B cell (primary cell): ENCODE data around the gene HP1BP3. TPM values are rescaled to one million over a fixed set of nuclear protein-coding genes. Genes with fewer than 3 reads are reported as not detected.

Experiments used
- ATAC-seq: fragments of 200-7000 bp; cut with Tn5 transposase; one replicate; pipeline ENCODE4 v1.10.0; 2021; ENCODE audit warnings: low read depth, mild to moderate bottlenecking, moderate number of reproducible peaks, moderate library complexity
- CTCF ChIA-PET: fragments of 350-600 bp; sonication (Branson Sonifier 250); formaldehyde crosslinking; loops from one replicate; lab custom pipeline; 2021; ENCODE audit warnings: antibody characterized with exemption, inconsistent platforms; lab: Charles Lee
- POLR2A ChIA-PET: fragments of 350-600 bp; sonication (Branson Sonifier 250); formaldehyde crosslinking; loops from one replicate; lab custom pipeline; 2021; ENCODE audit warnings: antibody characterized with exemption; lab: Charles Lee
- DNase-seq: peaks from one replicate; pipeline ENCODE4 v3.0.0; 2013
- H2AFZ ChIP-seq: 2 replicates; pipeline ENCODE4 v1.6.1; 2012; ENCODE audit warnings: mild to moderate bottlenecking, low read depth, low read length; ENCODE audit not compliant: insufficient read depth, poor library complexity, severe bottlenecking
- H3K27ac ChIP-seq, 2 donors: 1 replicate in 1 of 2; 2 replicates in 1 of 2; pipeline ENCODE4 v1.5.1; 2012 to 2013; ENCODE audit warnings: low read length in 2 of 2, mild to moderate bottlenecking in 2 of 2, moderate library complexity in 1 of 2
- H3K27me3 ChIP-seq, 4 experiments: fragments of 200-600 bp in 1 of 4; sonication (generic) in 1 of 4; replicated peaks in 1 of 4; 1 replicate in 2 of 4; 2 replicates in 2 of 4; pipeline versions ENCODE4 v1.6.1 to v1.7.0; 2013 to 2016; ENCODE audit warnings: low read length in 3 of 4, mild to moderate bottlenecking in 2 of 4, mixed read lengths in 1 of 4, moderate library complexity in 1 of 4; ENCODE audit not compliant: insufficient read depth in 4 of 4, control insufficient read depth in 3 of 4; ENCODE audit errors: control extremely low read depth in 1 of 4
- H3K36me3 ChIP-seq, 2 experiments: replicated peaks in 1 of 2; 1 replicate in 1 of 2; 2 replicates in 1 of 2; pipeline versions ENCODE4 v1.6.1 to v1.7.1; 2013; ENCODE audit warnings: low read length in 1 of 2; ENCODE audit not compliant: insufficient read depth in 2 of 2, control insufficient read depth in 1 of 2; ENCODE audit errors: control extremely low read depth in 1 of 2, extremely low read depth in 1 of 2
- H3K4me1 ChIP-seq, 2 donors: fragments of 200-600 bp in 1 of 2; sonication (generic) in 1 of 2; 1 replicate in 1 of 2; 2 replicates in 1 of 2; pipeline versions ENCODE4 v1.5.1 to v1.6.1; 2013 to 2017; ENCODE audit warnings: low read length in 2 of 2; ENCODE audit not compliant: control insufficient read depth in 2 of 2, insufficient read depth in 2 of 2
- H3K4me2 ChIP-seq: replicated peaks from 2 replicates; pipeline ENCODE3; 2012; ENCODE audit warnings: mild to moderate bottlenecking, low read depth, low read length; ENCODE audit not compliant: poor library complexity, severe bottlenecking
- H3K4me3 ChIP-seq, 5 experiments: fragments of 200-600 bp in 1 of 5; sonication (generic) in 1 of 5; 1 replicate in 3 of 5; 2 replicates in 2 of 5; pipeline versions ENCODE4 v1.5.1 to v1.7.0; 2011 to 2016; ENCODE audit warnings: low read length in 4 of 5, mild to moderate bottlenecking in 4 of 5, low read depth in 2 of 5, control low read depth in 1 of 5, moderate library complexity in 1 of 5; ENCODE audit not compliant: insufficient read depth in 1 of 5; ENCODE audit errors: control extremely low read depth in 1 of 5, extremely low read depth in 1 of 5
- H3K79me2 ChIP-seq: fragments of 200-600 bp; sonication (generic); one replicate; pipeline ENCODE4 v1.6.0; 2016; ENCODE audit warnings: low read length; ENCODE audit not compliant: control insufficient read depth, insufficient read depth
- H3K9ac ChIP-seq: fragments of 200-600 bp; sonication (generic); 2 replicates; pipeline ENCODE4 v1.6.1; 2017; ENCODE audit warnings: mild to moderate bottlenecking, low read length, moderate library complexity
- H3K9me3 ChIP-seq, 3 donors: one replicate each; pipeline versions ENCODE4 v1.6.1 to v1.7.1; 2013; ENCODE audit warnings: low read length in 2 of 3; ENCODE audit not compliant: control insufficient read depth in 2 of 3, insufficient read depth in 1 of 3; ENCODE audit errors: control extremely low read depth in 1 of 3
- H4K20me1 ChIP-seq: 2 replicates; pipeline ENCODE4 v1.6.0; 2012; ENCODE audit warnings: mild to moderate bottlenecking, low read length; ENCODE audit not compliant: insufficient read depth, control insufficient read depth, poor library complexity, severe bottlenecking
- H3K27ac Mint-ChIP-seq: one replicate; pipeline ENCODE4 v1.8.0; 2021; ENCODE audit warnings: mixed read lengths
- H3K27me3 Mint-ChIP-seq: one replicate; pipeline ENCODE4 v1.8.0; 2021; ENCODE audit warnings: mixed read lengths
- H3K4me1 Mint-ChIP-seq: one replicate; pipeline ENCODE4 v1.8.0; 2021; ENCODE audit warnings: mixed read lengths
- H3K4me3 Mint-ChIP-seq: one replicate; pipeline ENCODE4 v1.8.0; 2021; ENCODE audit warnings: mixed read lengths
- H3K9me3 Mint-ChIP-seq: one replicate; pipeline ENCODE4 v1.8.0; 2022; ENCODE audit warnings: mixed read lengths; ENCODE audit not compliant: insufficient read depth
- CTCF ChIP-seq: fragments of 200-600 bp; IDR thresholded peaks from one replicate; pipeline ENCODE4 v1.8.0; 2022; ENCODE audit warnings: antibody characterized with exemption, mild to moderate bottlenecking
- EZH2 ChIP-seq: IDR thresholded peaks from 2 replicates; pipeline ENCODE4 v1.6.1; 2012; ENCODE audit warnings: borderline replicate concordance, low read depth, mild to moderate bottlenecking, moderate library complexity, low read length; ENCODE audit not compliant: insufficient read depth, poor library complexity, severe bottlenecking
- WGBS: methylation state at CpG from one replicate; pipeline ENCODE4 v1.1.5; 2013; ENCODE audit warnings: missing lambda C conversion rate; ENCODE audit not compliant: insufficient coverage; 5-methylcytosine and 5-hydroxymethylcytosine counted together
- intact Hi-C: fragments of 100-400 bp; cut with micrococcal nuclease; formaldehyde crosslinking; loops from one replicate; pipeline ENCODE4 v1.10.0; 2022
- polyA plus RNA-seq: library from polyadenylated mRNA; depleted of rRNA; stranded (reverse); fragments of >200 nt; gene quantifications from 2 replicates; pipeline ENCODE4 v1.2.3, GENCODE V29; 2012
- total RNA-seq, 2 donors: library from RNA; stranded (reverse); fragments of 120-200 nt in 1 of 2; gene quantifications; 1 replicate in 1 of 2; 2 replicates in 1 of 2; pipeline versions ENCODE4 v1.2.3 to v1.2.4, GENCODE V29; 2013 to 2022

HP1BP3 gene
- total and polyA plus RNA-seq, 2 donors (not counting 1 experiment from before 2014, with no cell fraction given), result 147 to 303 TPM

- Mint-ChIP-seq H3K4me3 (no peak overlapping the region), H3K27me3 (peaks cover 17% of the 10 kb centered on the region), H3K9me3 (no peaks in the 10 kb centered on the region), H3K27ac (no peak overlapping the region), H3K4me1 (peaks cover 8% of the 10 kb centered on the region)
- DNase-seq (no peak), ATAC-seq (no peak)
- H2AFZ ChIP-seq, result no peak overlapping the region
- peaks cover 0 to 35% (median 13%) of the 10 kb centered on the region in 4 experiments for H3K27me3 ChIP-seq
- H3K4me2 ChIP-seq, result no peak overlapping the region
- H3K4me3 ChIP-seq, result no peak overlapping the region
- no peaks in the 10 kb centered on the region for H3K79me2 ChIP-seq
- H3K9me3 ChIP-seq, result peaks cover 0 to 7% (median 0%) of the 10 kb centered on the region in 3 donors
- intact Hi-C loops, result no loop called here
- ChIA-PET CTCF (interaction anchor here (1.7 kb wide), 1 partner anchor 17 kb away, joined by 4 read pairs; no protein-coding TSS in a partner anchor), POLR2A (no interaction called here)
- H3K36me3 ChIP-seq, result no peaks in the 10 kb centered on the region
- H3K27ac ChIP-seq, result no peak overlapping the region
- H3K4me1 ChIP-seq, result peaks cover 7 to 9% of the 10 kb centered on the region in 2 donors
- 93% methylated on average over 5 of the region's 6 CpGs for WGBS
- H4K20me1 ChIP-seq, result no peaks in the 10 kb centered on the region
- no peak overlapping the region for H3K9ac ChIP-seq
- TF ChIP-seq EZH2 (no peak), CTCF (no peak)
Measured at GRCh38 chr1:20713440-20713839, 73.7 kb downstream of the HP1BP3 start.

GRCh38 chr1:20712215-20712577 is 74.9 kb downstream of the HP1BP3 start:
- Histone ChIP-seq H3K79me2 (no peaks in the 10 kb centered on the region), H4K20me1 (no peaks in the 10 kb centered on the region), H3K36me3 (no peaks in the 10 kb centered on the region), H3K4me2 (no peak overlapping the region), H3K27me3 (peaks cover 0 to 28% (median 10%) of the 10 kb centered on the region in 4 experiments), H3K4me1 (peaks cover 1% of the 10 kb centered on the region in 2 donors), H3K27ac (no peak overlapping the region), H3K9me3 (peaks cover 0 to 4% (median 0%) of the 10 kb centered on the region in 3 donors), H3K9ac (no peak overlapping the region), H2AFZ (no peak overlapping the region), H3K4me3 (no peak overlapping the region)
- H3K27ac Mint-ChIP-seq, result no peak overlapping the region
- intact Hi-C loops, result no loop called here
- H3K4me3 Mint-ChIP-seq, result no peak overlapping the region
- peaks cover under 1% of the 10 kb centered on the region for H3K9me3 Mint-ChIP-seq
- WGBS, result 83% methylated on average over 1 of the region's 6 CpGs
- no peak for TF ChIP-seq EZH2
- no peak for TF ChIP-seq CTCF
- DNase-seq (no peak), ATAC-seq (no peak)
- peaks cover 4% of the 10 kb centered on the region for H3K4me1 Mint-ChIP-seq
- CTCF ChIA-PET, result no interaction called here
- H3K27me3 Mint-ChIP-seq, result peaks cover 18% of the 10 kb centered on the region
- POLR2A ChIA-PET, result no interaction called here
